Esophagus squamous epithelium (tissue), 5 donors: Measurements from ENCODE around the gene CPLANE2. TPM values are rescaled to one million over a fixed set of nuclear protein-coding genes. Genes with fewer than 3 reads are reported as not detected.
A peak's percentile ranks its signal among the peaks of the same experiment; 100 is the strongest.
"Not testable (repeated sequence)": the region's sequence is repeated elsewhere in the genome, so short reads cannot be mapped to it uniquely, and the experiment has no call there.

Source experiments
- DNase-seq: peaks from one replicate; lab custom pipeline; 2025; lab: John Stamatoyannopoulos, UW
- H3K27ac ChIP-seq, 4 donors: fragments of 200-600 bp; sonication (generic); one replicate each; pipeline ENCODE4 v1.5.1; 2016 to 2019; ENCODE audit warnings: mild to moderate bottlenecking in 1 of 4
- H3K27me3 ChIP-seq, 4 donors: fragments of 200-600 bp; sonication (generic); 1 replicate in 3 of 4; 2 replicates in 1 of 4; pipeline versions ENCODE4 v1.5.1 to v1.6.0; 2017 to 2021; ENCODE audit warnings: antibody characterized with exemption in 1 of 4
- H3K36me3 ChIP-seq, 3 donors: fragments of 200-600 bp; sonication (generic); one replicate each; pipeline ENCODE4 v1.5.1; 2016 to 2019
- H3K4me1 ChIP-seq, 3 donors: fragments of 200-600 bp; sonication (generic); one replicate each; pipeline ENCODE4 v1.5.1; 2017 to 2019
- H3K4me3 ChIP-seq, 4 donors: fragments of 200-600 bp; sonication (generic); 1 replicate in 3 of 4; 2 replicates in 1 of 4; pipeline ENCODE4 v1.5.1; 2016 to 2019; ENCODE audit warnings: mild to moderate bottlenecking in 2 of 4, moderate library complexity in 1 of 4
- H3K9me3 ChIP-seq, 3 donors: fragments of 200-600 bp; sonication (generic); one replicate each; pipeline ENCODE4 v1.5.1; 2016 to 2019
- CTCF ChIP-seq, 6 experiments: fragments of 450-650 bp in 4 of 6; fragments of 200-600 bp in 2 of 6; sonication (generic) in 2 of 6; IDR thresholded peaks; one replicate each; pipeline ENCODE4 v1.5.1; 2016 to 2019; ENCODE audit warnings: antibody characterized with exemption in 6 of 6, mild to moderate bottlenecking in 4 of 6, moderate library complexity in 4 of 6
- POLR2A ChIP-seq, 4 donors: fragments of 450-650 bp; IDR thresholded peaks; one replicate each; pipeline ENCODE4 v1.6.1; 2017; ENCODE audit warnings: antibody characterized with exemption in 4 of 4, mild to moderate bottlenecking in 4 of 4, moderate library complexity in 3 of 4
- WGBS, 2 donors: methylation state at CpG; one replicate each; pipeline ENCODE4 v1.1.5; 2018; 5-methylcytosine and 5-hydroxymethylcytosine counted together
- intact Hi-C: fragments of 100-400 bp; cut with DNase I; formaldehyde crosslinking; loops from one replicate; pipeline ENCODE4 v1.15.0; 2022
- total RNA-seq, 4 donors: library from RNA; depleted of rRNA; stranded (reverse); fragments of >200 nt; gene quantifications; one replicate each; pipeline ENCODE4 v1.1.0, GENCODE V29; 2016
- donor health status: DM: yes; HTN: yes; CAD: no.

CPLANE2 gene
- total RNA-seq, 4 donors from 2014 or later, result 3.6 to 5.6 (median 3.9) TPM

- intact Hi-C loops, result loop anchor here (10.0 kb wide), 1 partner anchor 173 kb away; the partner anchor contains the start of gene FAM131C
- H3K27me3 ChIP-seq, result no peaks in the 10 kb centered on the region
- no peak for DNase-seq
- H3K36me3 ChIP-seq, result peaks cover 5 to 43% (median 13%) of the 10 kb centered on the region in 3 donors
- no peak overlapping the region for H3K4me3 ChIP-seq
- peaks cover 29 to 87% (median 59%) of the 10 kb centered on the region in 3 donors for H3K4me1 ChIP-seq
- H3K9me3 ChIP-seq, result no peaks in the 10 kb centered on the region
- TF ChIP-seq POLR2A (IDR thresholded peaks at IDR 0.05) (no peak), CTCF (IDR thresholded peaks at IDR 0.05) (no peak)
- WGBS, 2 donors, result 76 to 95% methylated on average over 2 of the region's 2 CpGs
- H3K27ac ChIP-seq, result peak overlapping the region in 3 of 4 donors; percentile 86 to 91 (median 88)
Observed at GRCh38 chr1:16247441-16247840, 10.5 kb upstream of the CPLANE2 start.

GRCh38 chr1:16246961-16247360, 10.0 kb upstream of the CPLANE2 start:
- TF ChIP-seq CTCF (IDR thresholded peaks at IDR 0.05) (peak in 1 of 6 experiments; percentile 14), POLR2A (IDR thresholded peaks at IDR 0.05) (no peak)
- intact Hi-C loops, result loop anchor here (10.0 kb wide), 1 partner anchor 172 kb away; the partner anchor contains the start of gene FAM131C
- Histone ChIP-seq H3K27me3 (no peaks in the 10 kb centered on the region), H3K4me1 (peaks cover 29 to 82% (median 59%) of the 10 kb centered on the region in 3 donors), H3K36me3 (peaks cover 5 to 38% (median 12%) of the 10 kb centered on the region in 3 donors), H3K4me3 (no peak overlapping the region), H3K9me3 (no peaks in the 10 kb centered on the region), H3K27ac (peak overlapping the region in 3 of 4 donors; percentile 86 to 91 (median 88))
- WGBS, 2 donors, result 75 to 78% methylated on average over 5 of the region's 5 CpGs
- DNase-seq, result no peak

GRCh38 chr1:16246239-16246638, 9.3 kb upstream of the CPLANE2 start:
- intact Hi-C loops, result loop anchor here (10.0 kb wide), 1 partner anchor 171 kb away; the partner anchor contains the start of gene FAM131C
- H3K27me3 ChIP-seq, DNase-seq, H3K4me3 ChIP-seq, H3K9me3 ChIP-seq: not testable (repeated sequence)
- H3K36me3 ChIP-seq, result peaks cover 5 to 31% (median 5%) of the 10 kb centered on the region in 3 donors
- WGBS, 2 donors, result 85 to 90% methylated on average over 1 of the region's 1 CpG
- H3K4me1 ChIP-seq, result peaks cover 29 to 78% (median 53%) of the 10 kb centered on the region in 3 donors
- H3K27ac ChIP-seq, result peak overlapping the region in 2 of 4 donors; percentile 86 to 91

GRCh38 chr1:16245476-16246196, 8.7 kb upstream of the CPLANE2 start:
- Histone ChIP-seq H3K4me3 (no peak overlapping the region), H3K4me1 (peaks cover 29 to 78% (median 47%) of the 10 kb centered on the region in 3 donors), H3K27ac (peak overlapping the region in 3 of 4 donors; percentile 29 to 86 (median 42)), H3K36me3 (peaks cover 0 to 25% (median 5%) of the 10 kb centered on the region in 3 donors), H3K27me3 (no peaks in the 10 kb centered on the region), H3K9me3 (no peaks in the 10 kb centered on the region)
- WGBS, 2 donors, result 82 to 87% methylated on average over 5 to 7 of the region's 9 CpGs
- TF ChIP-seq POLR2A (IDR thresholded peaks at IDR 0.05) (no peak), CTCF (IDR thresholded peaks at IDR 0.05) (no peak)
- intact Hi-C loops, result loop anchor here (10.0 kb wide), 1 partner anchor 171 kb away; the partner anchor contains the start of gene FAM131C
- DNase-seq, result no peak

GRCh38 chr1:16244650-16245285, 7.8 kb upstream of the CPLANE2 start:
- Histone ChIP-seq H3K36me3 (peaks cover 0 to 22% (median 5%) of the 10 kb centered on the region in 3 donors), H3K27me3 (no peaks in the 10 kb centered on the region), H3K4me3 (no peak overlapping the region), H3K9me3 (no peaks in the 10 kb centered on the region), H3K27ac (peak overlapping the region in 3 of 4 donors; percentile 23 to 42 (median 29)), H3K4me1 (peaks cover 29 to 76% (median 42%) of the 10 kb centered on the region in 3 donors)
- no peak for DNase-seq
- WGBS, 2 donors, result 72 to 77% methylated on average over 6 to 7 of the region's 8 CpGs
- intact Hi-C loops, result loop anchor here (5.0 to 10.0 kb wide), 2 partner anchors 37 to 170 kb away; partner anchors contain the start of gene FAM131C
- TF ChIP-seq POLR2A (IDR thresholded peaks at IDR 0.05), result no peak
- no peak for TF ChIP-seq CTCF (IDR thresholded peaks at IDR 0.05)
